ENCODE data around the gene ABHD16A.

Gene ABHD16A

DNA sequence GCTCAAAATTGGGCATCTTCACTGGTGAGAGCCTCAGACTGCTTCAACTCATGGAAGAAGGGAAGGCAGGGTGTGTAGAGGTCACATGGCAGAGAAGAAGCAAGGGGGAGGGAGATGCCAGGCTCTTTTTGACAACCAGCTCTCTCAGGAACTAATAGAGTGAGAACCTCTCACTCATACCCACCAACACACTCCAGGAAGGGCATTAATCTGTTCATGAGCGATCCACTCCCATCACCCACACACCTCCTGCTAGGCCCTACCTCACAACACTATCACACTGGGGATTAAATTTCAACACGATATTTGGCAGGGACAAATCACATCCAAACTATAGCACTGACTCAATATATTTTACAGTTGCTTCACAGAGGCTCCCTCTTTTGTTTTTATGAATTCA lies 38.7 kb upstream of the ABHD16A start:
- TF ChIP-seq SUZ12 (IDR thresholded peaks at IDR 0.05; ENCODE audit: extremely low read depth, insufficient read depth, insufficient read length): no peak
- TF ChIP-seq ZNF274 (IDR thresholded peaks at IDR 0.05; ENCODE audit: low read depth, low read length): no peak
- no peak for TF ChIP-seq YY1 (IDR thresholded peaks at IDR 0.05; ENCODE audit: insufficient read depth, insufficient read length)
- Histone ChIP-seq H3K4me3 (ENCODE audit: insufficient read length, low read depth) (no peak overlapping the region), H3K9ac (ENCODE audit: insufficient read length, low read depth) (no peak overlapping the region), H3K36me3 (ENCODE audit: insufficient read depth, insufficient read length, low read length) (peaks cover 35% of the 10 kb centered on the region), H3K27me3 (ENCODE audit: insufficient read depth, insufficient read length) (no peaks in the 10 kb centered on the region), H3K9me3 (ENCODE audit: insufficient read depth, low read length) (no peaks in the 10 kb centered on the region), H3K4me1 (ENCODE audit: insufficient read depth, insufficient read length) (peaks cover under 1% of the 10 kb centered on the region)
- no peak for DNase-seq (ENCODE audit: low read depth, low spot score)

GRCh38 chr6:31740397-31741223 lies 37.5 kb upstream of the ABHD16A start:
- H3K9ac ChIP-seq (ENCODE audit: insufficient read length, low read depth): peak overlapping the region; percentile 76
- peak overlapping the region; percentile 64 for H3K4me3 ChIP-seq (ENCODE audit: insufficient read length, low read depth)
- H3K36me3 ChIP-seq (ENCODE audit: insufficient read depth, insufficient read length, low read length): peaks cover 35% of the 10 kb centered on the region
- H3K4me1 ChIP-seq (ENCODE audit: insufficient read depth, insufficient read length): peaks cover 2% of the 10 kb centered on the region
- no peak for TF ChIP-seq ZNF274 (IDR thresholded peaks at IDR 0.05; ENCODE audit: low read depth, low read length)
- TF ChIP-seq YY1 (IDR thresholded peaks at IDR 0.05; ENCODE audit: insufficient read depth, insufficient read length): no peak
- no peak for TF ChIP-seq SUZ12 (IDR thresholded peaks at IDR 0.05; ENCODE audit: extremely low read depth, insufficient read depth, insufficient read length)
- no peaks in the 10 kb centered on the region for H3K9me3 ChIP-seq (ENCODE audit: insufficient read depth, low read length)
- DNase-seq (ENCODE audit: low read depth, low spot score): no peak
- H3K27me3 ChIP-seq (ENCODE audit: insufficient read depth, insufficient read length): no peaks in the 10 kb centered on the region

DNA sequence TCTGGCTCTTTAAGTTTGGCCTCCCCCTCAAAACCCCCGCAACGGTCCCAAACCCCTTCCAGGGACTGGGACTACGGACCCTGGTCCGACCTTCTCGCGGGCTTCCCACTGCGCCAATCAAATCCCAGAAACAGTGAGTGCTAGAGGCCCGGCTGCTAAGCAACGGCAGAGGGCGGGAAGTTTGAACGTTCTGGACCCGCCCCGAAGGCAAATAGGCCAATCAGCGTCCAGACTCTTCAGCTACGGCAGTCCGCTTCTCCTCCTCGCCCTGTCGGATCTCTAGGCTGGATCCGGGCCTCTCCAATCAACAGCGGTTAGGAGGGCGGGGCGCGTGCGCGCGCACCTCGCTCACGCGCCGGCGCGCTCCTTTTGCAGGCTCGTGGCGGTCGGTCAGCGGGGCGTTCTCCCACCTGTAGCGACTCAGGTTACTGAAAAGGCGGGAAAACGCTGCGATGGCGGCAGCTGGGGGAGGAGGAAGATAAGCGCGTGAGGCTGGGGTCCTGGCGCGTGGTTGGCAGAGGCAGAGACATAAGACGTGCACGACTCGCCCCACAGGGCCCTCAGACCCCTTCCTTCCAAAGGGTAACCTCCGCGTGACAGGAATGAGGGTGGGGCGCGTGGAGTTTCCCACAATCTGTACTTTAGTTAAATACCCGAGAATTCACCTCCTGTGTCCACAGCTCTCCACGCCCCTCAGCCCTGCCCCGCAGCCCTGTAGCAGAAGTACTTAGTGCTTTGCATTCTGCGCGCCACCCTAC lies 36.7 kb upstream of the ABHD16A start, which contains the start of gene MSH5:
TSS of gene MSH5 (plus strand) at position 367 of the 758 bp plus-strand sequence. CDS start 462 bp downstream, outside the sequence.
- Histone ChIP-seq H3K27me3 (ENCODE audit: insufficient read depth, insufficient read length) (no peaks in the 10 kb centered on the region), H3K9ac (ENCODE audit: insufficient read length, low read depth) (peak within 1 kb of the TSS; percentile 77), H3K4me3 (ENCODE audit: insufficient read length, low read depth) (peak within 1 kb of the TSS; percentile 64), H3K4me1 (ENCODE audit: insufficient read depth, insufficient read length) (peaks cover 2% of the 10 kb centered on the region), H3K9me3 (ENCODE audit: insufficient read depth, low read length) (no peaks in the 10 kb centered on the region), H3K36me3 (ENCODE audit: insufficient read depth, insufficient read length, low read length) (peaks cover 35% of the 10 kb centered on the region)
- DNase-seq (ENCODE audit: low read depth, low spot score): peak; percentile 94
- TF ChIP-seq YY1 (IDR thresholded peaks at IDR 0.05; ENCODE audit: insufficient read depth, insufficient read length) (no peak), ZNF274 (IDR thresholded peaks at IDR 0.05; ENCODE audit: low read depth, low read length) (no peak), SUZ12 (IDR thresholded peaks at IDR 0.05; ENCODE audit: extremely low read depth, insufficient read depth, insufficient read length) (no peak)

- no peak for DNase-seq (ENCODE audit: low read depth, low spot score)
- H3K4me3 ChIP-seq (ENCODE audit: insufficient read length, low read depth): no peak overlapping the region
- peaks cover 35% of the 10 kb centered on the region for H3K36me3 ChIP-seq (ENCODE audit: insufficient read depth, insufficient read length, low read length)
- TF ChIP-seq ZNF274 (IDR thresholded peaks at IDR 0.05; ENCODE audit: low read depth, low read length) (no peak), YY1 (IDR thresholded peaks at IDR 0.05; ENCODE audit: insufficient read depth, insufficient read length) (no peak)
- peaks cover 2% of the 10 kb centered on the region for H3K4me1 ChIP-seq (ENCODE audit: insufficient read depth, insufficient read length)
- no peaks in the 10 kb centered on the region for H3K27me3 ChIP-seq (ENCODE audit: insufficient read depth, insufficient read length)
- H3K9me3 ChIP-seq (ENCODE audit: insufficient read depth, low read length): no peaks in the 10 kb centered on the region
- H3K9ac ChIP-seq (ENCODE audit: insufficient read length, low read depth): peak overlapping the region; percentile 61
Measured at GRCh38 chr6:31737991-31738979, 35.2 kb upstream of the ABHD16A start.

DNA sequence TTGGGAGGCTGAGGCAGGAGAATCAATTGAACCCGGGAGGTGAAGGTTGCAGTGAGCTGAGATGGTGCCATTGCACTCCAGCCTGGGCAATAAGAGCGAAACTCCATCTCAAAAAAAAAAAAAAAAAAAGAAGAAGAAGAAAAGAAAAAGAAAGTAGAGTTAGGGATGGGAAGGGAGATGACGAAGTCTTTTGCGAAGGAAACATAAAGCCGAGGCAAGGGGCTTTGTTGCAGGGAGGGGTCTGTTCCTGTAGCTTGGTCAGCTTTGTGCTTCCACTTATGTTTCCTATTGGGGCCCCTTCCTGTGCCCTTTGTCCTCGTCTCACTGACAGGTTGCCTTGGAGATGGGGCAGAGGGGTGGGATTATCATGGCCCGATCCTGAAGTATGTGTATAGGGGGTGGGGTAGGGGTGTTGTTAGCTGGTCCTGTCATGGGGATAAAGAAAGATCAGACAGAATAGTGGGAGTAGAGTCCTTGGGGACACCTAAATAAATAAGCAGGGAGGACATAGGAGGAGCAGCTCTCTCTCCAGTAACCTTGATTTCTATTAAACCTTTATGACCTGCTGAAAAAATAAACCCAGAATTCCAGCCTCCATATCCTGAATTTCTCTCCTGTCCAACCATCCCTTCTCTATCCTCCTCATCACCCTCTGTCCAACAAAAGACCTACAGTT lies 34.3 kb upstream of the ABHD16A start:
- Histone ChIP-seq H3K27me3 (ENCODE audit: insufficient read depth, insufficient read length) (no peaks in the 10 kb centered on the region), H3K36me3 (ENCODE audit: insufficient read depth, insufficient read length, low read length) (peaks cover 35% of the 10 kb centered on the region), H3K9ac (ENCODE audit: insufficient read length, low read depth) (no peak overlapping the region), H3K4me3 (ENCODE audit: insufficient read length, low read depth) (no peak overlapping the region), H3K4me1 (ENCODE audit: insufficient read depth, insufficient read length) (peaks cover 2% of the 10 kb centered on the region), H3K9me3 (ENCODE audit: insufficient read depth, low read length) (no peaks in the 10 kb centered on the region)
- no peak for TF ChIP-seq ZNF274 (IDR thresholded peaks at IDR 0.05; ENCODE audit: low read depth, low read length)
- TF ChIP-seq YY1 (IDR thresholded peaks at IDR 0.05; ENCODE audit: insufficient read depth, insufficient read length): no peak
- no peak for TF ChIP-seq SUZ12 (IDR thresholded peaks at IDR 0.05; ENCODE audit: extremely low read depth, insufficient read depth, insufficient read length)
- DNase-seq (ENCODE audit: low read depth, low spot score): no peak

DNA sequence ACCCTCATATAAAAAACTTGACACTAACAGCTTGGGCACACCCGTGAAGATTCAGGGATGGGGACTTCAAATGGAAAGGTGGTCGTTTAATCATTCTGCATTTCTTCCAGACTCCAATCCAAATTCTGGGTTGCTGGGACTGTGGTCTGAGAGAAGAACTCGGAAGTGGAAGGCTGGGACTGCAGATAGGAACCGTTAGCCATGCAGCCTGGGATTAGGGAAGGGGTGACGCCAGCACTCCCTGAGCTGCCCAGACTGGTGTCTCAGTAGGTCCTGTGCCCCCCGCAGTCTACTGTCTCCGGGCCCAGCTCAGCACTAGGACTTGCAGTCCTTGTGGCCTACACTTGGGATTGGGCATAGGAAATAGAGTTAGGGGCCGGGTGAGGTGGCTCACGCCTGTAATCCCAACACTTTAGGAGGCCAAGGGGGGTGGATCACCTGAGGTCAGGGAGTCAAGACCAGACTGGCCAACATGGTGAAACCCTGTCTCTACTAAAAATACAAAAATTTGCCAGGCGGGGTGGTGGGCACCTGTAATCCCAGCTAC lies 33.7 kb upstream of the ABHD16A start:
- Histone ChIP-seq H3K4me3 (ENCODE audit: insufficient read length, low read depth) (peak overlapping the region; percentile 94), H3K4me1 (ENCODE audit: insufficient read depth, insufficient read length) (peaks cover 2% of the 10 kb centered on the region), H3K9me3 (ENCODE audit: insufficient read depth, low read length) (no peaks in the 10 kb centered on the region), H3K27me3 (ENCODE audit: insufficient read depth, insufficient read length) (no peaks in the 10 kb centered on the region), H3K36me3 (ENCODE audit: insufficient read depth, insufficient read length, low read length) (peaks cover 36% of the 10 kb centered on the region), H3K9ac (ENCODE audit: insufficient read length, low read depth) (peak overlapping the region; percentile 37)
- TF ChIP-seq SUZ12 (IDR thresholded peaks at IDR 0.05; ENCODE audit: extremely low read depth, insufficient read depth, insufficient read length): no peak
- no peak for DNase-seq (ENCODE audit: low read depth, low spot score)

All from NT2/D1 (cell line).